C1 segment of cervical spinal cord (tissue), 14 donors: Measurements from ENCODE around the gene MOG.

Source experiments
- DNase-seq, 14 donors: peaks; one replicate each; lab custom pipeline; 2025; lab: John Stamatoyannopoulos, UW

The MOG gene

GRCh38 chr6:29656798-29657197 lies at the start of gene MOG:
Gene MOG (plus strand): TSS chr6:29657092. CDS start chr6:29657210, 118 bp downstream.
- peak in 12 of 14 donors; percentile 9 to 93 (median 80) for DNase-seq

- DNase-seq: peak in 5 of 14 donors; percentile 9 to 42 (median 18)
These were observed 48.8 kb upstream of the MOG start for GRCh38 chr6:29608131-29608530.

GRCh38 chr6:29610540-29610939 lies 46.4 kb upstream of the MOG start:
- no peak for DNase-seq

GRCh38 chr6:29611426-29611825 lies 45.5 kb upstream of the MOG start:
- DNase-seq: no peak

- no peak for DNase-seq
These were observed 38.9 kb upstream of the MOG start for GRCh38 chr6:29617782-29618554.

- DNase-seq: no peak
These were observed 37.2 kb upstream of the MOG start for GRCh38 chr6:29619578-29620160.

GRCh38 chr6:29620630-29621029 lies 36.3 kb upstream of the MOG start:
- DNase-seq: no peak

- peak in 1 of 14 donors; percentile 17 for DNase-seq
These were observed 32.4 kb upstream of the MOG start for GRCh38 chr6:29624520-29624961.

GRCh38 chr6:29625337-29625930 lies 31.5 kb upstream of the MOG start:
- no peak for DNase-seq

GRCh38 chr6:29626948-29627754 lies 29.7 kb upstream of the MOG start:
- DNase-seq: peak in 1 of 14 donors; percentile 39

- peak in 11 of 14 donors; percentile 11 to 68 (median 57) for DNase-seq
These were observed 29.0 kb upstream of the MOG start for GRCh38 chr6:29627755-29628418.

- peak in 11 of 14 donors; percentile 29 to 81 (median 51) for DNase-seq
These were observed 28.2 kb upstream of the MOG start for GRCh38 chr6:29628419-29629281.

- DNase-seq: no peak
These were observed 27.3 kb upstream of the MOG start for GRCh38 chr6:29629571-29629970.

GRCh38 chr6:29630315-29630714 lies 26.6 kb upstream of the MOG start:
- no peak for DNase-seq

- DNase-seq: peak in 1 of 14 donors; percentile 35
These were observed 25.6 kb upstream of the MOG start for GRCh38 chr6:29631209-29631810.

GRCh38 chr6:29631860-29632731 lies 24.8 kb upstream of the MOG start:
- peak in 9 of 14 donors; percentile 18 to 77 (median 49) for DNase-seq

GRCh38 chr6:29632789-29633533 lies 23.9 kb upstream of the MOG start, which contains the start of gene GABBR1:
Gene GABBR1 (minus strand): TSS chr6:29633183. CDS start chr6:29632385, 798 bp downstream.
- peak in 13 of 14 donors; percentile 25 to 94 (median 48) for DNase-seq

- peak in 2 of 14 donors; percentile 48 to 87 for DNase-seq
These were observed 23.4 kb upstream of the MOG start for GRCh38 chr6:29633534-29633905.
